ENCODE results near the gene BEST1. TPM values are rescaled to one million over a fixed set of nuclear protein-coding genes. Genes with fewer than 3 reads are reported as not detected.

The BEST1 gene
- total RNA-seq, 8 experiments from 2014 or later: 2.5 to 10.7 (median 5.5) TPM

- 93% methylated on average over 7 of the region's 13 CpGs; no CpG with 5 or more reads in 9 of the 10 experiments for whole genome bisulfite sequencing, 10 experiments
- in situ Hi-C loops (cut with MboI; ENCODE audit: low pct_unique_long_range_greater_than_20kb in 2 of 9, low sequenced_read_pairs in 9 of 9, unreplicated experiment in 9 of 9): no loop called here
- peaks cover 11 to 12% of the 10 kb centered on the region in 2 donors for H3K4me1 ChIP-seq (replicated peaks in 1 of 2)
- no peak for ATAC-seq (replicated peaks in 6 of 8)
- no peak overlapping the region for H3K27ac ChIP-seq
- H3K4me3 ChIP-seq: no peak overlapping the region
Observed at GRCh38 chr11:61910187-61911127, 39.7 kb upstream of the BEST1 start.

GRCh38 chr11:61911128-61911700, 38.9 kb upstream of the BEST1 start:
- in situ Hi-C loops (cut with MboI; ENCODE audit: low pct_unique_long_range_greater_than_20kb in 2 of 9, low sequenced_read_pairs in 9 of 9, unreplicated experiment in 9 of 9): no loop called here
- no peak overlapping the region for H3K27ac ChIP-seq
- WGBS, 10 experiments: 33 to 93% (median 70%) methylated on average over 1 to 3 of the region's 7 CpGs; no CpG with 5 or more reads in 5 of the 10 experiments
- peaks cover 12 to 13% of the 10 kb centered on the region in 2 donors for H3K4me1 ChIP-seq (replicated peaks in 1 of 2)
- H3K4me3 ChIP-seq: no peak overlapping the region
- no peak for ATAC-seq (replicated peaks in 6 of 8)

GRCh38 chr11:61911701-61912529, 38.2 kb upstream of the BEST1 start:
- no peak for ATAC-seq (replicated peaks in 6 of 8)
- WGBS, 10 experiments: 20 to 100% (median 80%) methylated on average over 2 to 5 of the region's 17 CpGs; no CpG with 5 or more reads in 3 of the 10 experiments
- no peak overlapping the region for H3K27ac ChIP-seq
- H3K4me1 ChIP-seq (replicated peaks in 1 of 2): peaks cover 12 to 18% of the 10 kb centered on the region in 2 donors
- in situ Hi-C loops (cut with MboI; ENCODE audit: low pct_unique_long_range_greater_than_20kb in 2 of 9, low sequenced_read_pairs in 9 of 9, unreplicated experiment in 9 of 9): no loop called here
- no peak overlapping the region for H3K4me3 ChIP-seq

GRCh38 chr11:61912530-61912898, 37.6 kb upstream of the BEST1 start:
- no peak overlapping the region for H3K4me3 ChIP-seq
- H3K4me1 ChIP-seq (replicated peaks in 1 of 2): peaks cover 12 to 18% of the 10 kb centered on the region in 2 donors
- in situ Hi-C loops (cut with MboI; ENCODE audit: low pct_unique_long_range_greater_than_20kb in 2 of 9, low sequenced_read_pairs in 9 of 9, unreplicated experiment in 9 of 9): no loop called here
- ATAC-seq (replicated peaks in 6 of 8): no peak
- no peak overlapping the region for H3K27ac ChIP-seq
- 81 to 100% (median 90%) methylated on average over 1 to 4 of the region's 6 CpGs; no CpG with 5 or more reads in 4 of the 10 experiments for WGBS, 10 experiments

DNA sequence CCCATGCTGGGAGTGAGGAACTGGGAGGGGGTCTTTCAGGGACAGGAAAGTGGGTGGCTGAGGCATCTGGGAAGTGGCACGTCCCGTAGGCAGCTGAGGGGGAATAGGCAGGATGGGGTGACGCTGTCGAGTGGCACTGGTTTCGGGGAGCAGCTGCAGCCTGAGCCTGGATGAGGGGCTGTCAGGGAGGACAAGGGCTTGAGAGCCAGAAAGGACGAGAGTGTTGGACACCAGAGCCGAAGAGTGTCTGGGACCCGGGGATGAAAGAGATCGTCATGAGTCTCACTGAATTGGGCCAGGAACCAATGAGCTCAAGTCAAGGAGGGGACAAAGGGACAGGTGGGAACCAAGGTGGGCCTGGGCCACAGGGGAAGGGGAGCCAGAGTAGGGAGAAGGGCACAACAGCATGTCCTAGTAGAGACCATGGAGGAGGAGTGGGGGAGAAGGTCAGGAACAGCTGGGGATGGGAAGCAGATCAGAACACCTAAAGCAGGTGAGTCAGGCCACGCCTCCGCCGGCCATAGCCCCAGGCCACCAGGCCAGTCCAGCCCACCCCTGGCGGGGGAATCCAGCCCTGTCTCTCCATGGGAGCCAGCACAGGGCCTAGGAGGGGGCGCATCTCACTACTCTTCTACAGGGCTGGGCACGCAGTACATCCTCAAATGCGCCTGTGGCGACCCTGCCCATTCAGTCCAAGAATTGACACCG, 37.0 kb upstream of the BEST1 start:
- H3K4me3 ChIP-seq: no peak overlapping the region
- H3K27ac ChIP-seq: no peak overlapping the region
- ATAC-seq (replicated peaks in 6 of 8): no peak
- in situ Hi-C loops (cut with MboI; ENCODE audit: low pct_unique_long_range_greater_than_20kb in 2 of 9, low sequenced_read_pairs in 9 of 9, unreplicated experiment in 9 of 9): no loop called here
- peaks cover 12 to 18% of the 10 kb centered on the region in 2 donors for H3K4me1 ChIP-seq (replicated peaks in 1 of 2)
- WGBS, 10 experiments: 40 to 100% (median 81%) methylated on average over 1 to 9 of the region's 18 CpGs; no CpG with 5 or more reads in 2 of the 10 experiments

- H3K4me3 ChIP-seq: no peak overlapping the region
- no peak for ATAC-seq (replicated peaks in 6 of 8)
- WGBS, 10 experiments: 50 to 100% (median 80%) methylated on average over 1 to 2 of the region's 8 CpGs; no CpG with 5 or more reads in 5 of the 10 experiments
- H3K4me1 ChIP-seq (replicated peaks in 1 of 2): peaks cover 7 to 13% of the 10 kb centered on the region in 2 donors
- in situ Hi-C loops (cut with MboI; ENCODE audit: low pct_unique_long_range_greater_than_20kb in 2 of 9, low sequenced_read_pairs in 9 of 9, unreplicated experiment in 9 of 9): no loop called here
- H3K27ac ChIP-seq: no peak overlapping the region
Observed at GRCh38 chr11:61913699-61914395, 36.3 kb upstream of the BEST1 start.

- H3K27ac ChIP-seq: no peak overlapping the region
Observed at GRCh38 chr11:61914471-61915171, 35.5 kb upstream of the BEST1 start.

GRCh38 chr11:61916737-61917333, 33.3 kb upstream of the BEST1 start:
- H3K27ac ChIP-seq: peak overlapping the region in 1 of 2 donors; percentile 18

More at GRCh38 chr11:61914471-61915171, 35.5 kb upstream of the BEST1 start:
- ATAC-seq (replicated peaks in 6 of 8): no peak
- 58 to 100% (median 95%) methylated on average over 1 to 5 of the region's 7 CpGs; no CpG with 5 or more reads in 4 of the 10 experiments for WGBS, 10 experiments
- Histone ChIP-seq H3K4me3 (no peak overlapping the region), H3K4me1 (replicated peaks in 1 of 2) (peaks cover 0 to 6% of the 10 kb centered on the region in 2 donors)
- in situ Hi-C loops (cut with MboI; ENCODE audit: low pct_unique_long_range_greater_than_20kb in 2 of 9, low sequenced_read_pairs in 9 of 9, unreplicated experiment in 9 of 9): no loop called here

GRCh38 chr11:61917334-61918109, 32.6 kb upstream of the BEST1 start, which contains the start of gene RAB3IL1:
Gene RAB3IL1 (minus strand): TSS chr11:61917566. CDS start chr11:61917367, 199 bp downstream.
- ATAC-seq (replicated peaks in 6 of 8): peak; percentile 72 to 94 (median 92)
- WGBS, 10 experiments: 30% methylated on average over 2 of the region's 74 CpGs; no CpG with 5 or more reads in 9 of the 10 experiments
- in situ Hi-C loops (cut with MboI; ENCODE audit: low pct_unique_long_range_greater_than_20kb in 2 of 9, low sequenced_read_pairs in 9 of 9, unreplicated experiment in 9 of 9): no loop called here
- Histone ChIP-seq H3K4me3 (peak within 1 kb of the TSS; percentile 46 to 73 (median 49)), H3K27ac (peak within 1 kb of the TSS in 1 of 2 donors; percentile 18), H3K4me1 (replicated peaks in 1 of 2) (peaks cover 0 to 6% of the 10 kb centered on the region in 2 donors)

More at GRCh38 chr11:61916737-61917333, 33.3 kb upstream of the BEST1 start:
- ATAC-seq (replicated peaks in 6 of 8): peak in 7 of 8 experiments; percentile 1 to 42 (median 29)
- WGBS, 10 experiments: no CpG with 5 or more reads among the region's 32 CpGs
- in situ Hi-C loops (cut with MboI; ENCODE audit: low pct_unique_long_range_greater_than_20kb in 2 of 9, low sequenced_read_pairs in 9 of 9, unreplicated experiment in 9 of 9): no loop called here
- Histone ChIP-seq H3K4me3 (peak overlapping the region; percentile 46 to 73 (median 49)), H3K4me1 (replicated peaks in 1 of 2) (peaks cover 0 to 6% of the 10 kb centered on the region in 2 donors)

DNA sequence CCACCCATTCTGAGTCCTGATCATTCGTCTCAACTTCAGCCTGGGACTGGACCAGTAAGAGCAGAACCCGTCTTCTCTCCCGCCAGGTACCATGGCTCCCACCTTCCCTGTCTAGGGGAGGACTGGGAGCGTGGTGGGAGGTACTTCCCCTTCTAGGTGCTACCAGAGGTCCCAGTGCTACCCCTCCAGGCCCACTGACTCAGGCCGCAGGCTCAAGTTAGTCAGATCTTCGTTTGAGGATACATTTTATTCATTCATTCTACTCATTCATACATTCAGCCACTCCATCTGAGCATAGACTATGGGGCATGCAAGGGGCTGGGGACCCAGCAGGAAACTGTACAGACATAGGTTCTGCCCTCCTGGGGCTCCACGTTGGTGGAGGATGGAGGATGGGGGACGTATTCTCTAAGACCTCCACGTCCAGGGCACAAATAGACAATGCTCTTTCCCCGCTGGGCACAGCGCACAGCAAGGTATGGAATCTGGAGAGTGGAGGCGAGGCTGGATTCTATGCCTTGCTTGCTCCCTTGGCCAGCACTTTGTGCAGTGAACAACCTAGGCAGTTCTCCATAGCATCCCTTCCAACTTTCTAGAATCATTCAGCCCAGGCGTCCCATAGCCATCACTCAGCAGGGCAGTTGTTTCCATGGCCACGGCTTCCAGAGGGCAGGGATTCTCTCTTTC, 31.8 kb upstream of the BEST1 start:
- H3K4me3 ChIP-seq: no peak overlapping the region
- H3K27ac ChIP-seq: no peak overlapping the region
- in situ Hi-C loops (cut with MboI; ENCODE audit: low pct_unique_long_range_greater_than_20kb in 2 of 9, low sequenced_read_pairs in 9 of 9, unreplicated experiment in 9 of 9): no loop called here
- H3K4me1 ChIP-seq (replicated peaks in 1 of 2): peaks cover 0 to 12% of the 10 kb centered on the region in 2 donors
- no peak for ATAC-seq (replicated peaks in 6 of 8)
- WGBS, 10 experiments: 40 to 100% (median 69%) methylated on average over 1 to 3 of the region's 14 CpGs; no CpG with 5 or more reads in 4 of the 10 experiments

Data from motor neuron (in vitro differentiated cells).